SJSA1 (cell line): Measurements from ENCODE around the gene SLC31A1. TPM values are rescaled to one million over a fixed set of nuclear protein-coding genes. Genes with fewer than 3 reads are reported as not detected.

Experiments
- DNase-seq, 2 experiments: peaks; one replicate each; pipeline ENCODE4 v3.0.0-alpha.2; 2015 to 2020; ENCODE audit warnings: low spot score in 2 of 2, low read depth in 1 of 2
- H3K27ac ChIP-seq: fragments of 250-450 bp; sonication (Bioruptor Pico); 2 replicates; pipeline ENCODE4 v1.5.1; 2020; ENCODE audit warnings: mild to moderate bottlenecking, moderate library complexity
- H3K27me3 ChIP-seq: fragments of 250-450 bp; sonication (Bioruptor Pico); replicated peaks from 2 replicates; pipeline ENCODE4 v1.5.1; 2020; ENCODE audit warnings: mild to moderate bottlenecking, moderate library complexity
- H3K36me3 ChIP-seq: fragments of 250-450 bp; sonication (Bioruptor Pico); 2 replicates; pipeline ENCODE4 v1.5.1; 2020; ENCODE audit warnings: mild to moderate bottlenecking
- H3K4me1 ChIP-seq: fragments of 250-450 bp; sonication (Bioruptor Pico); replicated peaks from 2 replicates; pipeline ENCODE4 v1.6.1; 2021; ENCODE audit warnings: mild to moderate bottlenecking
- H3K4me3 ChIP-seq: fragments of 250-450 bp; sonication (Bioruptor Pico); 2 replicates; pipeline ENCODE4 v1.5.1; 2020; ENCODE audit warnings: mild to moderate bottlenecking
- H3K9me3 ChIP-seq: fragments of 250-450 bp; sonication (Bioruptor Pico); replicated peaks from 2 replicates; pipeline ENCODE4 v1.5.1; 2020; ENCODE audit warnings: mild to moderate bottlenecking
- total RNA-seq: library from RNA; depleted of rRNA; stranded (reverse); fragments of >200 nt; shearing (Covaris generic); gene quantifications from 2 replicates; pipeline ENCODE4 v1.2.3, GENCODE V29; 2014; rRNA removed

The SLC31A1 gene
- total RNA-seq, 1 experiment from 2014 or later = 18.4 TPM

- Histone ChIP-seq H3K9me3 (no peaks in the 10 kb centered on the region), H3K36me3 (no peaks in the 10 kb centered on the region), H3K27ac (no peak overlapping the region), H3K4me1 (no peaks in the 10 kb centered on the region), H3K4me3 (no peak overlapping the region), H3K27me3 (no peaks in the 10 kb centered on the region)
- no peak for DNase-seq
Observed at GRCh38 chr9:113310538-113310937, 89.2 kb downstream of the SLC31A1 start.

- no peak for DNase-seq
- Histone ChIP-seq H3K9me3 (no peaks in the 10 kb centered on the region), H3K27me3 (no peaks in the 10 kb centered on the region), H3K4me1 (no peaks in the 10 kb centered on the region), H3K27ac (no peak overlapping the region), H3K36me3 (no peaks in the 10 kb centered on the region), H3K4me3 (no peak overlapping the region)
Observed at GRCh38 chr9:113311961-113312360, 90.6 kb downstream of the SLC31A1 start.

DNA sequence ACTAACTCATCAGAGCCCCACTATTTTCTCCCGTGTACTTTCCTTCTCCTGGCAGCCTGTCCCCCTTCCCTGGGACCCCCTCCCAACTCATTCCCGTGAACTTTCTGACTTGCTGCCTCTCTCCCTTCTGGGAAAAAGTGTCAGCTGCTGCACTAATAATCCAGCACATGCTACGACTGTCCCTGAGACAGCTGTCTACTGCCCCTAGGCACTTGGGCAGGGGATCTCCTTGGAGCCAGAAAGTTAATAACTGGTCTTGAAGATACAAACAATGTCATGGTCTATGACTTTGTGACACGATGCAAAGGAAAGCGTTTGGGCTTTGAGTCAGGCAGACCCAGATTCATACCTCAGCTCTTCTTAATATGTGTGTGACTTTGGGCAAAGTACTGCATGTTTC is 91.9 kb downstream of the SLC31A1 start:
- Histone ChIP-seq H3K9me3 (no peaks in the 10 kb centered on the region), H3K4me1 (no peaks in the 10 kb centered on the region), H3K4me3 (no peak overlapping the region), H3K27me3 (no peaks in the 10 kb centered on the region), H3K36me3 (no peaks in the 10 kb centered on the region), H3K27ac (no peak overlapping the region)
- DNase-seq = no peak

Other genes starting within 250 kb of the SLC31A1 start
- 0.05 TPM in 1 of 2 replicates, not detected in the other for gene ZNF883, start 209.4 kb upstream of the SLC31A1 start, total RNA-seq
- gene ZFP37, start 164.8 kb upstream of the SLC31A1 start, total RNA-seq = 0.31 and 1.00 TPM in 2 replicates
- 7.9 and 8.5 TPM in 2 replicates for gene SLC31A2, start 70.5 kb upstream of the SLC31A1 start, total RNA-seq
- 12.5 and 22.9 TPM in 2 replicates for gene FKBP15, start 267 bp upstream of the SLC31A1 start, total RNA-seq
- gene CDC26, start 54.0 kb downstream of the SLC31A1 start, total RNA-seq = 33.2 and 48.3 TPM in 2 replicates
- gene PRPF4, start 54.1 kb downstream of the SLC31A1 start, total RNA-seq = 29.9 and 33.0 TPM in 2 replicates
- gene RNF183, start 81.8 kb downstream of the SLC31A1 start, total RNA-seq = not detected in 2 replicates
- 0.24 and 2.0 TPM in 2 replicates for gene WDR31, start 118.7 kb downstream of the SLC31A1 start, total RNA-seq
- not detected in 2 replicates for gene BSPRY, start 128.0 kb downstream of the SLC31A1 start, total RNA-seq
- gene HDHD3, start 155.4 kb downstream of the SLC31A1 start, total RNA-seq = 1.5 and 5.8 TPM in 2 replicates
- gene ALAD, start 179.7 kb downstream of the SLC31A1 start, total RNA-seq = 8.7 and 11.4 TPM in 2 replicates
- 72.3 and 84.7 TPM in 2 replicates for gene POLE3, start 189.1 kb downstream of the SLC31A1 start, total RNA-seq
- gene C9orf43, start 189.2 kb downstream of the SLC31A1 start, total RNA-seq = 0.13 and 0.81 TPM in 2 replicates
- gene RGS3, start 242.2 kb downstream of the SLC31A1 start, total RNA-seq = 49.0 and 54.8 TPM in 2 replicates